ENCODE data around the gene CCDC146. TPM values are rescaled to one million over a fixed set of nuclear protein-coding genes. Genes with fewer than 3 reads are reported as not detected.

The CCDC146 gene
- total and polyA plus RNA-seq, 10 of the 15 experiments (the other 5 are each of a cell fraction or from before 2014, with no cell fraction given): 0.28 to 5.3 (median 1.3) TPM

DNA sequence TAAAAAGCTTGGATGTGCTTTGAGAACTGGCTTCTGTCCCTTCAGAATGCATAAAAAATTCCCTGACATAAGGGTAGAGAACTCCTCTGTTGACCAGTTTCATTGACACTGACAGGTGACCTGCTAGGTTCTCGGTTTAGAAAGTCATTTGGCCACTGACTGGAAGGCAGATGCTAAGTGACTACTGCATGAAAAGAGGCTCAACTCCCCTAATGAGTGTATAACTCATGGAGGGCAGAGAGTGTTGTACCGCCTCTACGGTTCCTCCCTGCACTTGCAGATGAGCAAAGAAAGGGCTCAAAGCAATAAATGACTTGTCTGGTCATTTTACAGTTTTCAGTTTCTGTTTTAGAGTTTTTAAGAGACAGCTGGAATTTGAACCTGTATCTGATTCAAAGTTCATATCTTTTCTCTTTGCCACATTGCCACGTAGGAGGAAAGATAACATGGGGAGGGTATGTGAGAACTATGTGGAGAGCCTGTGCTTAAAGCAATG, 80.1 kb downstream of the CCDC146 start (continued):
- TF ChIP-seq MYC (IDR thresholded peaks at IDR 0.05; ENCODE audit: insufficient read depth, insufficient read length, insufficient replicate concordance, low read length, severe bottlenecking): no peak
- no peak for TF ChIP-seq NFYB (IDR thresholded peaks at IDR 0.05; ENCODE audit: insufficient read depth, low read depth, low read length)
- TF ChIP-seq SUZ12 (IDR thresholded peaks at IDR 0.05; ENCODE audit: unreplicated experiment): no peak
- no peak for TF ChIP-seq SMAD5 (IDR thresholded peaks at IDR 0.05; ENCODE audit: low read depth)
- 0 out of 2 replicates have a peak, but pooled peaks have one; percentile 35 for TF ChIP-seq TCF3 (IDR thresholded peaks at IDR 0.05; ENCODE audit: borderline replicate concordance, insufficient read depth, low read depth, low read length)
- TF ChIP-seq TBL1XR1 (IDR thresholded peaks at IDR 0.05; ENCODE audit: low read depth, low read length): 0 out of 2 replicates have a peak, but pooled peaks have one; percentile 30
- TF ChIP-seq EGR1 (IDR thresholded peaks at IDR 0.05; ENCODE audit: borderline replicate concordance in 1 of 2, low read depth in 2 of 2, low read length in 2 of 2): no peak
- no peak; the same call in 1 of the 2 replicates for TF ChIP-seq SMARCA5 (IDR thresholded peaks at IDR 0.05)
- peak; percentile 21; the same call in 1 of the 2 replicates for TF ChIP-seq SMC3 (IDR thresholded peaks at IDR 0.05; ENCODE audit: borderline replicate concordance, low read length)
- TF ChIP-seq MTA2 (IDR thresholded peaks at IDR 0.05; ENCODE audit: low read depth): peak; percentile 70
- TF ChIP-seq SREBF1 (IDR thresholded peaks at IDR 0.05; ENCODE audit: low read length): no peak
- no peak for TF ChIP-seq E4F1 (IDR thresholded peaks at IDR 0.05; ENCODE audit: borderline replicate concordance, partially characterized antibody)
- no peak for TF ChIP-seq TARDBP (IDR thresholded peaks at IDR 0.05; ENCODE audit: borderline replicate concordance)
- TF ChIP-seq, protein P1, sequence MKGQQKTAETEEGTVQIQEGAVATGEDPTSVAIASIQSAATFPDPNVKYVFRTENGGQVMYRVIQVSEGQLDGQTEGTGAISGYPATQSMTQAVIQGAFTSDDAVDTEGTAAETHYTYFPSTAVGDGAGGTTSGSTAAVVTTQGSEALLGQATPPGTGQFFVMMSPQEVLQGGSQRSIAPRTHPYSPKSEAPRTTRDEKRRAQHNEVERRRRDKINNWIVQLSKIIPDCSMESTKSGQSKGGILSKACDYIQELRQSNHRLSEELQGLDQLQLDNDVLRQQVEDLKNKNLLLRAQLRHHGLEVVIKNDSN (IDR thresholded peaks at IDR 0.05; ENCODE audit: borderline replicate concordance, extremely low read length, insufficient read depth, low read depth, low read length): no peak
- TF ChIP-seq ZNF274 (IDR thresholded peaks at IDR 0.05; ENCODE audit: insufficient read depth, insufficient read length): no peak
- TF ChIP-seq NBN (IDR thresholded peaks at IDR 0.05): peak; percentile 62; the same call in 1 of the 2 replicates
- no peak for TF ChIP-seq ZBTB33 (IDR thresholded peaks at IDR 0.05)
- no peak for TF ChIP-seq FOS (IDR thresholded peaks at IDR 0.05; ENCODE audit: borderline replicate concordance, extremely low read depth, insufficient read length)
- TF ChIP-seq CTCF (IDR thresholded peaks at IDR 0.05 in 2 of 3, conservative IDR thresholded peaks at IDR 0.05 in 1 of 3; ENCODE audit: control insufficient read depth in 2 of 3, extremely low read depth in 1 of 3, insufficient read depth in 1 of 3, low read depth in 3 of 3, low read length in 3 of 3): peak in 1 of 3 experiments; percentile 19; a peak in 1 of 6 replicates
- TF ChIP-seq, protein P2, sequence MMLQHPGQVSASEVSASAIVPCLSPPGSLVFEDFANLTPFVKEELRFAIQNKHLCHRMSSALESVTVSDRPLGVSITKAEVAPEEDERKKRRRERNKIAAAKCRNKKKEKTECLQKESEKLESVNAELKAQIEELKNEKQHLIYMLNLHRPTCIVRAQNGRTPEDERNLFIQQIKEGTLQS (IDR thresholded peaks at IDR 0.05; ENCODE audit: borderline replicate concordance, extremely low read depth, low read depth, low read length): no peak
- TF ChIP-seq BCL11A (IDR thresholded peaks at IDR 0.05; ENCODE audit: low read depth, low read length): peak; percentile 77; the same call in 1 of the 2 replicates
- TF ChIP-seq RELA (IDR thresholded peaks at IDR 0.05; ENCODE audit: borderline replicate concordance, partially characterized antibody): no peak
- TF ChIP-seq CBX5 (IDR thresholded peaks at IDR 0.05; ENCODE audit: low read depth): peak; percentile 70; the same call in 1 of the 2 replicates

All from GM12878 (cell line).